Neutrophil (primary cell): ENCODE data around the gene ARHGAP32.

Source experiments
- H3K27ac ChIP-seq: fragments of 200-600 bp; sonication (generic); 2 replicates; pipeline ENCODE4 v1.5.1; 2016; ENCODE audit warnings: mild to moderate bottlenecking, moderate library complexity
- H3K27me3 ChIP-seq: fragments of 200-600 bp; sonication (generic); 2 replicates; pipeline ENCODE4 v1.6.0; 2016; ENCODE audit warnings: mild to moderate bottlenecking
- H3K36me3 ChIP-seq: fragments of 200-600 bp; sonication (generic); 2 replicates; pipeline ENCODE4 v1.5.1; 2017
- H3K4me1 ChIP-seq, 2 experiments: fragments of 200-600 bp in 1 of 2; sonication (generic) in 1 of 2; 1 replicate in 1 of 2; 2 replicates in 1 of 2; pipeline versions ENCODE4 v1.5.1 to v1.6.1; 2013 to 2016; ENCODE audit warnings: low read depth in 1 of 2, low read length in 1 of 2, mild to moderate bottlenecking in 1 of 2, moderate library complexity in 1 of 2; ENCODE audit not compliant: control insufficient read depth in 1 of 2, insufficient read depth in 1 of 2
- H3K4me3 ChIP-seq, 2 experiments: fragments of 200-600 bp in 1 of 2; sonication (generic) in 1 of 2; 1 replicate in 1 of 2; 2 replicates in 1 of 2; pipeline ENCODE4 v1.5.1; 2013 to 2016; ENCODE audit warnings: low read depth in 1 of 2, low read length in 1 of 2, mild to moderate bottlenecking in 1 of 2, moderate library complexity in 1 of 2
- H3K9me3 ChIP-seq: fragments of 200-600 bp; sonication (generic); 2 replicates; pipeline ENCODE4 v1.5.1; 2016
- CTCF ChIP-seq: fragments of 200-600 bp; sonication (generic); IDR thresholded peaks from 2 replicates; pipeline ENCODE4 v1.5.1; 2016; ENCODE audit warnings: antibody characterized with exemption

The ARHGAP32 gene

GRCh38 chr11:129148487-129148886, 43.6 kb downstream of the ARHGAP32 start:
- Histone ChIP-seq H3K27ac (no peak overlapping the region), H3K9me3 (no peaks in the 10 kb centered on the region), H3K4me3 (no peak overlapping the region), H3K4me1 (no peaks in the 10 kb centered on the region), H3K36me3 (no peaks in the 10 kb centered on the region), H3K27me3 (no peaks in the 10 kb centered on the region)
- no peak for TF ChIP-seq CTCF

- no peaks in the 10 kb centered on the region for H3K27me3 ChIP-seq
- no peak overlapping the region for H3K27ac ChIP-seq
- no peaks in the 10 kb centered on the region for H3K4me1 ChIP-seq
- H3K4me3 ChIP-seq, result no peak overlapping the region
- TF ChIP-seq CTCF, result no peak
- H3K36me3 ChIP-seq, result no peaks in the 10 kb centered on the region
- H3K9me3 ChIP-seq, result no peaks in the 10 kb centered on the region
These were observed 45.9 kb downstream of the ARHGAP32 start for GRCh38 chr11:129146191-129146590.

GRCh38 chr11:129145276-129145675, 46.8 kb downstream of the ARHGAP32 start:
- no peaks in the 10 kb centered on the region for H3K27me3 ChIP-seq
- TF ChIP-seq CTCF, result no peak

GRCh38 chr11:129144256-129144655, 47.9 kb downstream of the ARHGAP32 start:
- H3K9me3 ChIP-seq, result no peaks in the 10 kb centered on the region
- no peaks in the 10 kb centered on the region for H3K36me3 ChIP-seq
- no peak for TF ChIP-seq CTCF
- H3K4me1 ChIP-seq, result no peaks in the 10 kb centered on the region
- H3K4me3 ChIP-seq, result no peak overlapping the region
- H3K27ac ChIP-seq, result no peak overlapping the region
- H3K27me3 ChIP-seq, result no peaks in the 10 kb centered on the region

More at GRCh38 chr11:129145276-129145675, 46.8 kb downstream of the ARHGAP32 start:
- Histone ChIP-seq H3K4me1 (no peaks in the 10 kb centered on the region), H3K27ac (no peak overlapping the region), H3K9me3 (no peaks in the 10 kb centered on the region), H3K36me3 (no peaks in the 10 kb centered on the region), H3K4me3 (no peak overlapping the region)

GRCh38 chr11:129143335-129143734, 48.8 kb downstream of the ARHGAP32 start:
- H3K27me3 ChIP-seq, result no peaks in the 10 kb centered on the region
- H3K36me3 ChIP-seq, result no peaks in the 10 kb centered on the region
- no peaks in the 10 kb centered on the region for H3K4me1 ChIP-seq
- no peaks in the 10 kb centered on the region for H3K9me3 ChIP-seq
- TF ChIP-seq CTCF, result no peak
- no peak overlapping the region for H3K4me3 ChIP-seq
- no peak overlapping the region for H3K27ac ChIP-seq
